ENCODE measurements around the gene ZNF764.

Gene ZNF764

DNA sequence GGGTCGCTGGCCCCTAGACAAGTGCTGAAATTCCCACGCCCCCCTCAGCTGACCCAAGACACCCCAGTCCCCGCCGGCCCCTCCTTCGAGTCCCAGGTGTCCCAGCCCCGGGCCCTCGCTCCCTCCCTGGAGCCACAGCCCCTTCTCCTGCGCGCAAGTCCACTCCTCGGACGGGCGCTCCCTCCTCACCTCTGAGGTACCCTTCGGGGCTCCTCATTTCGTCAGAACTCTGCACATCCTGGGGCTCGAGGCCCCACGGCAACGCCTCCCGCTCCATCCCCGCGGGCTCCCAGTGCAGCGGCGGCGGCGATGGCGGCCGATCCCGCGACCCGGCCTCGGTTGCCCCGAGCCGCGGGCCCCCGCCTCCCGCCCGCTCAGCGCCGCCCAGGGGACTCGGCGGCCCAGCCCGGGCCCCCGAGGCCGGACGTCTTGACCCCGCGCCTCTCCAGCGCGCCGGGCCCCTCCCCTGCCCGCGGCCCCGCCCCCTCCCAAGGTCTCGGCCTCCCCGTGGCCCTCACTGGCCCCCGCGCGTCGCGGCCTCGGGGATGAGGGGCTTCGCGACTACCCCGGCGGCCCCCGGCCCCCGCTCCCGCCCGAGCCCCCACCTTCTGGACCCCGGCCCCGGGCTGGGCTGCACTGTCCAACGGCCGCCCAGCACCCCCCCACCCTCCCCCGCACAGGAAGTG, 31.9 kb downstream of the ZNF764 start, which contains the start of gene ZNF768:
Gene ZNF768 (minus strand): TSS at position 430 of the 686 bp plus-strand sequence. CDS start 153 bp downstream, at position 277.
- Histone ChIP-seq H3K4me1 (ENCODE audit: insufficient read depth, low read length) (peaks cover 29% of the 10 kb centered on the region), H3K27ac (ENCODE audit: low read length) (peak within 1 kb of the TSS; percentile 89), H3K27me3 (ENCODE audit: insufficient read depth, low read length, poor library complexity) (no peaks in the 10 kb centered on the region), H4K20me1 (ENCODE audit: insufficient read depth, low read length) (no peaks in the 10 kb centered on the region), H3K4me3 (ENCODE audit: low read depth in 1 of 2, low read length in 2 of 2) (peak within 1 kb of the TSS; percentile 80 to 82; a peak in 3 of 4 replicates), H3K4me2 (ENCODE audit: insufficient read depth, low read length) (peak within 1 kb of the TSS; percentile 84), H3K9me3 (ENCODE audit: insufficient read depth, low read length, severe bottlenecking) (no peaks in the 10 kb centered on the region), H3K79me2 (ENCODE audit: insufficient read depth, low read length) (no peaks in the 10 kb centered on the region), H3K36me3 (ENCODE audit: insufficient read depth, low read length) (peaks cover 7% of the 10 kb centered on the region; the same call in 1 of the 2 replicates), H2AFZ (ENCODE audit: low read depth, low read length) (peak within 1 kb of the TSS; percentile 78), H3K9ac (ENCODE audit: low read depth, low read length) (peak within 1 kb of the TSS; percentile 84)
- TF ChIP-seq EZH2 (IDR thresholded peaks at IDR 0.05; ENCODE audit: borderline replicate concordance, low read depth, low read length, severe bottlenecking) = no peak
- TF ChIP-seq, protein P1, sequence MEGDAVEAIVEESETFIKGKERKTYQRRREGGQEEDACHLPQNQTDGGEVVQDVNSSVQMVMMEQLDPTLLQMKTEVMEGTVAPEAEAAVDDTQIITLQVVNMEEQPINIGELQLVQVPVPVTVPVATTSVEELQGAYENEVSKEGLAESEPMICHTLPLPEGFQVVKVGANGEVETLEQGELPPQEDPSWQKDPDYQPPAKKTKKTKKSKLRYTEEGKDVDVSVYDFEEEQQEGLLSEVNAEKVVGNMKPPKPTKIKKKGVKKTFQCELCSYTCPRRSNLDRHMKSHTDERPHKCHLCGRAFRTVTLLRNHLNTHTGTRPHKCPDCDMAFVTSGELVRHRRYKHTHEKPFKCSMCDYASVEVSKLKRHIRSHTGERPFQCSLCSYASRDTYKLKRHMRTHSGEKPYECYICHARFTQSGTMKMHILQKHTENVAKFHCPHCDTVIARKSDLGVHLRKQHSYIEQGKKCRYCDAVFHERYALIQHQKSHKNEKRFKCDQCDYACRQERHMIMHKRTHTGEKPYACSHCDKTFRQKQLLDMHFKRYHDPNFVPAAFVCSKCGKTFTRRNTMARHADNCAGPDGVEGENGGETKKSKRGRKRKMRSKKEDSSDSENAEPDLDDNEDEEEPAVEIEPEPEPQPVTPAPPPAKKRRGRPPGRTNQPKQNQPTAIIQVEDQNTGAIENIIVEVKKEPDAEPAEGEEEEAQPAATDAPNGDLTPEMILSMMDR (IDR thresholded peaks at IDR 0.05; ENCODE audit: borderline replicate concordance, extremely low read depth, low read length, poor library complexity, severe bottlenecking) = no peak
- DNase-seq = peak; percentile 26
- no peak for ATAC-seq (ENCODE audit: insufficient read depth, low read depth)

DNA sequence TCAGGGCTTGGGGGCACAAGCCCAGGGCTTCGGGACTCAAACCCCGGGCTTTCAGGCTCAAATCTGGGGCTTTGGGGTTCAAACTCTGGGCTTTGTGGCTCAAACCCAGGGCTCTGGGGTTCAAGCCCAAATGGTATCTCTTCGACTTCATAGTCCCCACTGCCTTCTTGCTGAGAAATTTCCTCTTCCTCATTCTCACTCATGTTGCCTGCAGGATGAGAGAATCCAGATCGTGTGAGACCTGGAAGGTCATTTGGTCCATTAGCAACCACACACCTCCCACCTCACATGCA, 32.4 kb downstream of the ZNF764 start:
- Histone ChIP-seq H2AFZ (ENCODE audit: low read depth, low read length) (no peak overlapping the region), H3K27ac (ENCODE audit: low read length) (no peak overlapping the region), H3K27me3 (ENCODE audit: insufficient read depth, low read length, poor library complexity) (no peaks in the 10 kb centered on the region), H3K4me3 (ENCODE audit: low read depth in 1 of 2, low read length in 2 of 2) (peak overlapping the region in 1 of 2 experiments; percentile 80; a peak in 3 of 4 replicates), H3K4me2 (ENCODE audit: insufficient read depth, low read length) (peak overlapping the region; percentile 84), H3K4me1 (ENCODE audit: insufficient read depth, low read length) (peaks cover 29% of the 10 kb centered on the region), H3K9ac (ENCODE audit: low read depth, low read length) (peak overlapping the region; percentile 84), H3K79me2 (ENCODE audit: insufficient read depth, low read length) (no peaks in the 10 kb centered on the region), H4K20me1 (ENCODE audit: insufficient read depth, low read length) (no peaks in the 10 kb centered on the region), H3K36me3 (ENCODE audit: insufficient read depth, low read length) (peaks cover 2% of the 10 kb centered on the region; the same call in 1 of the 2 replicates), H3K9me3 (ENCODE audit: insufficient read depth, low read length, severe bottlenecking) (no peaks in the 10 kb centered on the region)
- no peak for DNase-seq
- TF ChIP-seq, protein P1 (IDR thresholded peaks at IDR 0.05; ENCODE audit: borderline replicate concordance, extremely low read depth, low read length, poor library complexity, severe bottlenecking) = no peak
- TF ChIP-seq EZH2 (IDR thresholded peaks at IDR 0.05; ENCODE audit: borderline replicate concordance, low read depth, low read length, severe bottlenecking) = no peak
- ATAC-seq (ENCODE audit: insufficient read depth, low read depth) = no peak

DNA sequence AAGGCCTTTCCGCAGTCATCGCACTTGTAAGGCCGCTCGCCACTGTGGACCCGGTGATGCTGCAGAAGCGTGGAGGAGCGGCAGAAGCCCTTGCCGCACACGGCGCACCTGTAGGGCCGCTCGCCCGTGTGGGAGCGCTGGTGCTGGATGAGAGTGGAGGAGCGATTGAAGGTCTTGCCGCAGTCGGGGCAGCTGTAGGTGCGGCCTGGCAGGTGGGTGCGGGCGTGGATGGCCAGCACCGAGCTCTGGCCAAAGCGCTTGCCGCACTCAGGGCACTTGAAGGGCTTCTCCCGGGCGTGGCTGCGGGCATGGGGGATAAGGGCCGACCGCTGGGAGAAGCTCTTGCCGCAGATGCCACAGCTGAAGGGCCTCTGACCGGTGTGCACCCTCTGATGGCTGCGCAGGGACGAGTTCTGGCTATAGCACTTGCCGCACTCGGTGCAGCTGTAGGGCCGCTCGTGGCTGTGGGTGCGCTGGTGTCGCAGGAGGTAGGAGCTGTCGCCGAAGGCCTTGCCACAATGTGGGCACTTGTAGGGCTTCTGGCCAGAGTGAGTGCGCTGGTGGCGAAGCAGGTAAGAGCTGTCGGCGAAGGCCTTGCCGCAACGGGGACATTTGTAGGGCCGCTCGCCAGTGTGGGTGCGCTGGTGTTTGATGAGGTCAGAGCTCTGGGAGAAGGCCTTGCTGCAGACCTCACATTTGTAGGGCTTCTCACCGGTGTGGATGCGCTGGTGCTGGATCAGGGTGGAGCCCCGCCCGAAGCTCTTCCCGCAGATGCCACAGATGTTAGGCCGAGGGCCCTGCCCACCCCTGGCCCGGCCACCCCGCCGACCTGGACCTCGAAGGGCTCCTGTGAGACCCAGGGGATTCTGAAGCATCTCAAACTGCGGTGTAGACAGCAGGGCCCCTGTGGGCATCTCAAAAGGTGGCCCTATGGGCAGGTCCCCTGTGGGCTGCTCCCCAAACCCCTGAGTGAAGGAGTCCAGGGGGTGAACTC, 33.3 kb downstream of the ZNF764 start:
- Histone ChIP-seq H3K4me1 (ENCODE audit: insufficient read depth, low read length) (peaks cover 29% of the 10 kb centered on the region), H3K36me3 (ENCODE audit: insufficient read depth, low read length) (no peaks in the 10 kb centered on the region), H4K20me1 (ENCODE audit: insufficient read depth, low read length) (no peaks in the 10 kb centered on the region), H3K4me2 (ENCODE audit: insufficient read depth, low read length) (no peak overlapping the region; the same call in 1 of the 2 replicates), H3K27ac (ENCODE audit: low read length) (no peak overlapping the region), H3K4me3 (ENCODE audit: low read depth in 1 of 2, low read length in 2 of 2) (no peak overlapping the region), H3K79me2 (ENCODE audit: insufficient read depth, low read length) (no peaks in the 10 kb centered on the region), H3K9ac (ENCODE audit: low read depth, low read length) (no peak overlapping the region), H3K27me3 (ENCODE audit: insufficient read depth, low read length, poor library complexity) (no peaks in the 10 kb centered on the region), H2AFZ (ENCODE audit: low read depth, low read length) (no peak overlapping the region), H3K9me3 (ENCODE audit: insufficient read depth, low read length, severe bottlenecking) (no peaks in the 10 kb centered on the region)
- TF ChIP-seq, protein P1 (IDR thresholded peaks at IDR 0.05; ENCODE audit: borderline replicate concordance, extremely low read depth, low read length, poor library complexity, severe bottlenecking) = no peak
- TF ChIP-seq EZH2 (IDR thresholded peaks at IDR 0.05; ENCODE audit: borderline replicate concordance, low read depth, low read length, severe bottlenecking) = no peak
- no peak for ATAC-seq (ENCODE audit: insufficient read depth, low read depth)
- DNase-seq = no peak

All from DND-41 (cell line).